K562 (cell line): ENCODE results near the gene RBM25. TPM values are rescaled to one million over a fixed set of nuclear protein-coding genes. Genes with fewer than 3 reads are reported as not detected.

Experiments
- BRCA1 ChIP-seq, 2 experiments: fragments of 450-650 bp in 1 of 2; sonication (generic) in 1 of 2; formaldehyde crosslinking in 1 of 2; IDR thresholded peaks; 2 replicates each; pipeline versions ENCODE4 v1.5.0 to v1.6.1; 2017 to 2020; ENCODE audit warnings: mild to moderate bottlenecking in 1 of 2, missing genetic modification reagents in 1 of 2
- HMBOX1 ChIP-seq: sonication (generic); IDR thresholded peaks from 2 replicates; pipeline ENCODE4 v1.6.1; 2016
- KDM2B ChIP-seq: fragments of 250-450 bp; sonication (Bioruptor Pico); IDR thresholded peaks from 2 replicates; pipeline ENCODE4 v1.8.0; 2021; ENCODE audit warnings: mild to moderate bottlenecking, moderate library complexity
- MXI1 ChIP-seq: IDR thresholded peaks from 2 replicates; pipeline ENCODE4 v1.6.1; 2011; ENCODE audit warnings: low read depth, mild to moderate bottlenecking, improper control_type of control experiment, low read length
- NFYB ChIP-seq: IDR thresholded peaks from 2 replicates; pipeline ENCODE4 v1.6.1; 2011; ENCODE audit warnings: mild to moderate bottlenecking, moderate library complexity; ENCODE audit not compliant: insufficient read length; ENCODE audit errors: extremely low read depth
- PCBP2 ChIP-seq: fragments of 200-400 bp; formaldehyde crosslinking; IDR thresholded peaks from 2 replicates; pipeline ENCODE4 v1.6.1; 2018; ENCODE audit warnings: low read length, low read depth, mild to moderate bottlenecking, moderate library complexity; ENCODE audit not compliant: poor library complexity, severe bottlenecking
- TFAP4 ChIP-seq: sonication (generic); formaldehyde crosslinking; IDR thresholded peaks from 2 replicates; pipeline ENCODE4 v1.8.0; 2022; ENCODE audit warnings: missing genetic modification reagents, mild to moderate bottlenecking, moderate library complexity, borderline replicate concordance
- ZNF197 ChIP-seq: fragments of 200-800 bp; sonication (Bioruptor generic); IDR thresholded peaks from 2 replicates; pipeline ENCODE4 v1.6.1; 2016; ENCODE audit warnings: low read depth, missing genetic modification characterization, missing compliant biosample characterization
- polyA plus RNA-seq, 8 experiments: library from polyadenylated mRNA; depleted of rRNA in 4 of 8; stranded (reverse) in 5 of 8; unstranded in 3 of 8; fragments of >200 nt; fragmentation: Nextera tagmentation in 2 of 8; fragmentation: Illumina TruSeq in 1 of 8; extraction: Ambion mirVana in 2 of 8; extraction: Trizol in 1 of 8; gene quantifications; 2 replicates each; pipeline versions ENCODE4 v1.2.1 to v1.2.3, GENCODE V29; 2011 to 2014; ENCODE audit warnings: inconsistent platforms in 1 of 8, missing spikeins in 1 of 8
- total RNA-seq, 7 experiments: library from RNA; depleted of rRNA in 6 of 7; stranded (reverse); fragments of >200 nt in 6 of 7; fragmentation: Illumina TruSeq in 2 of 7; extraction: Trizol in 2 of 7; gene quantifications; 2 replicates each; pipeline versions ENCODE4 v1.2.1 to v1.2.3, GENCODE V29; 2011 to 2021; ENCODE audit warnings: low replicate concordance in 1 of 7
- TF ChIP-seq, protein P1 (sequence below), 2 experiments: IDR thresholded peaks in 1 of 2; conservative IDR thresholded peaks in 1 of 2; 2 replicates each; pipeline ENCODE4 v1.6.1; 2016; ENCODE audit warnings: low read depth in 2 of 2, mild to moderate bottlenecking in 1 of 2, missing compliant biosample characterization in 1 of 2, missing genetic modification characterization in 1 of 2, moderate library complexity in 1 of 2
- TF ChIP-seq, protein P2 (sequence below): fragments of 200-800 bp; sonication (Bioruptor generic); IDR thresholded peaks from 2 replicates; pipeline ENCODE4 v1.6.1; 2017; ENCODE audit warnings: missing genetic modification characterization, missing compliant biosample characterization

Gene RBM25
- total and polyA plus RNA-seq, 9 of the 15 experiments (the other 6 are each of a cell fraction or from before 2014, with no cell fraction given), result 28.6 to 80.1 (median 48.1) TPM

DNA sequence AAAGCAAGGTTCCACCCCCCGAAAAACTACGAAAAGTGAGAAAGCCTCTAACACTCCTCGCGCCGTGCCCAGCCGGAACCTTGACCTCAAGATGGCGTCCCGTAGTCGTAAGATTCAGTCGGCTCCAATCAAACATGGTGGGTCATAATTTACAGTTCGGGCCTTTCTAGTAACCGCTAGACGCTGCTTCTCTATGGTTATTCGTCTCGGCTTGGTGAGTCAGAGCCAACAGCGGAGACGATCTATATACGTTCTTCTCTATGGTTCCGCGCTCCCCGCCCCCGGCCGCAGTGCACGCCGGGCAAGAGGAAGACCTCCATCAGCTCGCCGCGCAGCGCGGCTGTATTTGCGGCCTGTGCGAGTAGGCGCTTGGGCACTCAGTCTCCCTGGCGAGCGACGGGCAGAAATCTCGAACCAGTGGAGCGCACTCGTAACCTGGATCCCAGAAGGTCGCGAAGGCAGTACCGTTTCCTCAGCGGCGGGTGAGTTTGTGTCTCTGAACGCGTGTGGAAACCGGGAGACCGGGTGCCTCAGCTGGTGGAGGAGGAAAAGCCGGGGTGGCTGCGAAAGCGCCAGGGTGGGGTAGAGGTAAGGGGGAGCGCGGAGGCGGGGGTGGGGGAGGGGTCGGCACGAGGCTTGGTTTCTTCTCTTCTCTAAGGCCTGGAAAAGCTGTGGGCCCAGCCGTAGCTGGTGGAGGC, at the start of gene RBM25 (continued):
- TF ChIP-seq ZNF197 (CRISPR knock-in tag) (no peak), BRCA1 (IDR thresholded peaks at IDR 0.05) (no peak), BRCA1 (CRISPR knock-in tag; IDR thresholded peaks at IDR 0.05) (no peak), MXI1 (no peak), HMBOX1 (no peak), TFAP4 (CRISPR knock-in tag) (peak; percentile 89; the same call in 1 of the 2 replicates), KDM2B (CRISPR knock-in tag) (no peak), PCBP2 (no peak), NFYB (peak; percentile 21)
- TF ChIP-seq, protein P1, sequence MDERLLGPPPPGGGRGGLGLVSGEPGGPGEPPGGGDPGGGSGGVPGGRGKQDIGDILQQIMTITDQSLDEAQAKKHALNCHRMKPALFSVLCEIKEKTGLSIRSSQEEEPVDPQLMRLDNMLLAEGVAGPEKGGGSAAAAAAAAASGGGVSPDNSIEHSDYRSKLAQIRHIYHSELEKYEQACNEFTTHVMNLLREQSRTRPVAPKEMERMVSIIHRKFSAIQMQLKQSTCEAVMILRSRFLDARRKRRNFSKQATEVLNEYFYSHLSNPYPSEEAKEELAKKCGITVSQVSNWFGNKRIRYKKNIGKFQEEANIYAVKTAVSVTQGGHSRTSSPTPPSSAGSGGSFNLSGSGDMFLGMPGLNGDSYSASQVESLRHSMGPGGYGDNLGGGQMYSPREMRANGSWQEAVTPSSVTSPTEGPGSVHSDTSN (CRISPR knock-in tag; IDR thresholded peaks at IDR 0.05; ENCODE audit: low read depth), result no peak
- TF ChIP-seq, protein P1 (tag; conservative IDR thresholded peaks at IDR 0.05; ENCODE audit: low read depth), result peak; percentile 89
- TF ChIP-seq, protein P2, sequence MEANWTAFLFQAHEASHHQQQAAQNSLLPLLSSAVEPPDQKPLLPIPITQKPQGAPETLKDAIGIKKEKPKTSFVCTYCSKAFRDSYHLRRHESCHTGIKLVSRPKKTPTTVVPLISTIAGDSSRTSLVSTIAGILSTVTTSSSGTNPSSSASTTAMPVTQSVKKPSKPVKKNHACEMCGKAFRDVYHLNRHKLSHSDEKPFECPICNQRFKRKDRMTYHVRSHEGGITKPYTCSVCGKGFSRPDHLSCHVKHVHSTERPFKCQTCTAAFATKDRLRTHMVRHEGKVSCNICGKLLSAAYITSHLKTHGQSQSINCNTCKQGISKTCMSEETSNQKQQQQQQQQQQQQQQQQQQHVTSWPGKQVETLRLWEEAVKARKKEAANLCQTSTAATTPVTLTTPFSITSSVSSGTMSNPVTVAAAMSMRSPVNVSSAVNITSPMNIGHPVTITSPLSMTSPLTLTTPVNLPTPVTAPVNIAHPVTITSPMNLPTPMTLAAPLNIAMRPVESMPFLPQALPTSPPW (CRISPR knock-in tag), result peak; percentile 65
